ENCODE results near the gene NR1I2. TPM values are rescaled to one million over a fixed set of nuclear protein-coding genes. Genes with fewer than 3 reads are reported as not detected.

Gene NR1I2
- total RNA-seq, 1 experiment from 2014 or later = not detected

DNA sequence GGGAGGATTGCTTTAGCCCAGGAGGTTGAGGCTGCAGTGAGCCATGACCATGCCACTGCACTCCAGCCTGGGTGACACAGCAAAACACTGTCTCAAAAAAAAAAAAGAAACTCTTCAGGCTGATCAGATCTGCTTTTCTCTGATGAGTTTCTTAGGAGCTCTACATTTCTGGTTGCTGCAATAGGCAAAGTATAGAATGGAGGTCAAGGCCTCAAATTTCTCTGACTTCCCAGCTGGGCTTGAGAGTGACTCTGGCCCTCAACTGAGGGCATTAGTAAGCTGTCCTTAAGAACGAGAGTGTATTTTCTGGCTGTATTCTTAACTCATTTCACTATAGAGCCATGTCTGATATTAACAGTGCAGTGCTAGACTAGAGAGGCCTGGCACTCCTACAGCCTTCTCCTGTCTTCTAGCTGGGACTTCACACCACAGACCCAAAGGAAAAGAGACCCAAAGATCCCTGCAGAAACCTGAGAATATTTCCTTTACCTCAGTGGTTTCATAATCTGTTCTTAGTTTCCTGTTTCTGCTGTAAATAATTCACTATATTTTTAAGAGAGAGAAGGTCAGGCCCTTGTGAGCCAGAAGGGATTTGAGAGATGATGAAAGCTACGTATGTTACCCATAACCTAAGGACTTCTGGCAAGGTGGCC is 2.0 kb upstream of the NR1I2 start:
- TF ChIP-seq, protein P1, sequence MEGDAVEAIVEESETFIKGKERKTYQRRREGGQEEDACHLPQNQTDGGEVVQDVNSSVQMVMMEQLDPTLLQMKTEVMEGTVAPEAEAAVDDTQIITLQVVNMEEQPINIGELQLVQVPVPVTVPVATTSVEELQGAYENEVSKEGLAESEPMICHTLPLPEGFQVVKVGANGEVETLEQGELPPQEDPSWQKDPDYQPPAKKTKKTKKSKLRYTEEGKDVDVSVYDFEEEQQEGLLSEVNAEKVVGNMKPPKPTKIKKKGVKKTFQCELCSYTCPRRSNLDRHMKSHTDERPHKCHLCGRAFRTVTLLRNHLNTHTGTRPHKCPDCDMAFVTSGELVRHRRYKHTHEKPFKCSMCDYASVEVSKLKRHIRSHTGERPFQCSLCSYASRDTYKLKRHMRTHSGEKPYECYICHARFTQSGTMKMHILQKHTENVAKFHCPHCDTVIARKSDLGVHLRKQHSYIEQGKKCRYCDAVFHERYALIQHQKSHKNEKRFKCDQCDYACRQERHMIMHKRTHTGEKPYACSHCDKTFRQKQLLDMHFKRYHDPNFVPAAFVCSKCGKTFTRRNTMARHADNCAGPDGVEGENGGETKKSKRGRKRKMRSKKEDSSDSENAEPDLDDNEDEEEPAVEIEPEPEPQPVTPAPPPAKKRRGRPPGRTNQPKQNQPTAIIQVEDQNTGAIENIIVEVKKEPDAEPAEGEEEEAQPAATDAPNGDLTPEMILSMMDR (IDR thresholded peaks at IDR 0.05; ENCODE audit: insufficient read depth in 1 of 2, low read depth in 1 of 2, low read length in 1 of 2, severe bottlenecking in 1 of 2, unreplicated experiment in 1 of 2) = no peak
- Histone ChIP-seq H3K4me1 (peaks cover 7% of the 10 kb centered on the region; the same call in 1 of the 2 replicates), H3K4me3 (ENCODE audit: low read depth, low read length) (no peak overlapping the region), H3K36me3 (ENCODE audit: control insufficient read depth, insufficient read depth, low read length) (no peaks in the 10 kb centered on the region; the same call in 1 of the 2 replicates), H3K27me3 (replicated peaks; ENCODE audit: control insufficient read depth, insufficient read depth, low read length) (no peaks in the 10 kb centered on the region), H3K9me3 (peaks cover 6% of the 10 kb centered on the region)
- CTCF ChIA-PET = no interaction called here
- intact Hi-C loops (cut with micrococcal nuclease; ENCODE audit: unreplicated experiment) = no loop called here
- Mint-ChIP-seq H3K36me3 (ENCODE audit: insufficient read depth, unreplicated experiment) (no peaks in the 10 kb centered on the region), H3K4me1 (ENCODE audit: low read depth, unreplicated experiment) (peaks cover 6% of the 10 kb centered on the region), H3K4me3 (ENCODE audit: unreplicated experiment) (no peak overlapping the region), H3K27me3 (ENCODE audit: insufficient read depth, unreplicated experiment) (no peaks in the 10 kb centered on the region), H3K27ac (ENCODE audit: unreplicated experiment) (no peak overlapping the region), H3K9me3 (ENCODE audit: unreplicated experiment) (peaks cover 12% of the 10 kb centered on the region)
- BruUV-seq (replicated peaks) = no TSS peak
- no peak for DNase-seq
- POLR2A ChIA-PET = no interaction called here

DNA sequence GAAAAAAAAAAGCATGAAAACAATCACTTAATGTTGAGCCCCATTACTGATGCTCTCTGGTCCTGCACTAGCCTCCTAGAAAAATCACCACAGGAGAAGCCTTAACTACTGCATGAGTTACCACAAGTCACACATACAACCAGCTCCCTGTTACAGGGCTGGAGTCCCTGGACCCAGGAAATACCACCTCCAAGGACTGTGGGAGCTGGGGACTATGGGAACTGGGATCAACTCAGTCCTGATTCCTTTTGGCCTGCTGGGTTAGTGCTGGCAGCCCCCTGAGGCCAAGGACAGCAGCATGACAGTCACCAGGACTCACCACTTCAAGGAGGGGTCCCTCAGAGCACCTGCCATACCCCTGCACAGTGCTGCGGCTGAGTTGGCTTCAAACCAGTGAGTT is 559 bp downstream of the NR1I2 start:
- ChIA-PET CTCF (no interaction called here), POLR2A (no interaction called here)
- no peaks in the 10 kb centered on the region for H3K9me3 ChIP-seq
- H3K36me3 Mint-ChIP-seq (ENCODE audit: insufficient read depth, unreplicated experiment) = no peaks in the 10 kb centered on the region
- H3K9me3 Mint-ChIP-seq (ENCODE audit: unreplicated experiment) = no peaks in the 10 kb centered on the region
- H3K4me3 ChIP-seq (ENCODE audit: low read depth, low read length) = no peak overlapping the region
- H3K36me3 ChIP-seq (ENCODE audit: control insufficient read depth, insufficient read depth, low read length) = no peaks in the 10 kb centered on the region
- no peaks in the 10 kb centered on the region for H3K27me3 ChIP-seq (replicated peaks; ENCODE audit: control insufficient read depth, insufficient read depth, low read length)
- H3K27ac Mint-ChIP-seq (ENCODE audit: unreplicated experiment) = no peak overlapping the region
- no TSS peak for BruUV-seq (replicated peaks)
- TF ChIP-seq, protein P1 (IDR thresholded peaks at IDR 0.05; ENCODE audit: insufficient read depth in 1 of 2, low read depth in 1 of 2, low read length in 1 of 2, severe bottlenecking in 1 of 2, unreplicated experiment in 1 of 2) = no peak
- no peak for DNase-seq
- H3K4me1 Mint-ChIP-seq (ENCODE audit: low read depth, unreplicated experiment) = peaks cover 6% of the 10 kb centered on the region
- no peaks in the 10 kb centered on the region for H3K27me3 Mint-ChIP-seq (ENCODE audit: insufficient read depth, unreplicated experiment)
- H3K4me1 ChIP-seq = peaks cover 7% of the 10 kb centered on the region; the same call in 1 of the 2 replicates
- no peak overlapping the region for H3K4me3 Mint-ChIP-seq (ENCODE audit: unreplicated experiment)
- intact Hi-C loops (cut with micrococcal nuclease; ENCODE audit: unreplicated experiment) = no loop called here

DNA sequence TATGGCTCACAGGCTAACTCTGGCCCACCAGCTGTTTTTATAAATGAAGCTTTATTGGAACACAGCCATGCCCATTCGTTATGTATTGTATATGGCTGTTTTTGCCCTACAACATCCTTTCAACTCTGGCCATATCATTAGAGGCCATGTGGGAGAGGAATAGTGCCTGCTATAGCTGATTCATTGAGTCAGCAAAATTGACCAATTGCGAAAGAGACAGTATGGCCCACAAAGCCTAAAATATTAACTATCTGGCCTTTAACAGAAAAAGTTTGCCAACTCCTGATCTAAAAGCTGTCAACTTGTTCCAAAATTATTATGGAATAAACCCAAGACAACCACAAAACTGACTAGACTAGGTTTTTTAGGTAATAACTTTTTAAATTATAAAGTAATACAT is 1.4 kb downstream of the NR1I2 start:
- no peak overlapping the region for H3K27ac Mint-ChIP-seq (ENCODE audit: unreplicated experiment)
- Histone ChIP-seq H3K9me3 (no peaks in the 10 kb centered on the region), H3K27me3 (replicated peaks; ENCODE audit: control insufficient read depth, insufficient read depth, low read length) (no peaks in the 10 kb centered on the region), H3K4me1 (peaks cover 7% of the 10 kb centered on the region; the same call in 1 of the 2 replicates), H3K36me3 (ENCODE audit: control insufficient read depth, insufficient read depth, low read length) (no peaks in the 10 kb centered on the region), H3K4me3 (ENCODE audit: low read depth, low read length) (no peak overlapping the region)
- H3K4me3 Mint-ChIP-seq (ENCODE audit: unreplicated experiment) = no peak overlapping the region
- no peaks in the 10 kb centered on the region for H3K36me3 Mint-ChIP-seq (ENCODE audit: insufficient read depth, unreplicated experiment)
- peaks cover 6% of the 10 kb centered on the region for H3K4me1 Mint-ChIP-seq (ENCODE audit: low read depth, unreplicated experiment)
- intact Hi-C loops (cut with micrococcal nuclease; ENCODE audit: unreplicated experiment) = no loop called here
- H3K27me3 Mint-ChIP-seq (ENCODE audit: insufficient read depth, unreplicated experiment) = no peaks in the 10 kb centered on the region
- no TSS peak for BruUV-seq (replicated peaks)
- TF ChIP-seq, protein P1 (IDR thresholded peaks at IDR 0.05; ENCODE audit: insufficient read depth in 1 of 2, low read depth in 1 of 2, low read length in 1 of 2, severe bottlenecking in 1 of 2, unreplicated experiment in 1 of 2) = no peak
- no peaks in the 10 kb centered on the region for H3K9me3 Mint-ChIP-seq (ENCODE audit: unreplicated experiment)
- POLR2A ChIA-PET = no interaction called here
- CTCF ChIA-PET = no interaction called here
- no peak for DNase-seq

Measured in Caco-2 (cell line).